Aorta (tissue), 5 donors: Measurements from ENCODE around the gene SLC5A6. TPM values are rescaled to one million over a fixed set of nuclear protein-coding genes. Genes with fewer than 3 reads are reported as not detected.

Experiments used
- ATAC-seq: fragments of 200-7000 bp; cut with Tn5 transposase; one replicate; pipeline ENCODE4 v1.9.1; 2022; ENCODE audit warnings: moderate library complexity; ENCODE audit not compliant: low FRiP score
- DNase-seq, 2 donors: peaks; one replicate each; pipeline ENCODE4 v3.0.0-alpha.2; 2020
- H3K27ac ChIP-seq, 2 donors: one replicate each; pipeline ENCODE4 v1.5.1; 2013; ENCODE audit warnings: low read length in 2 of 2, mild to moderate bottlenecking in 2 of 2, moderate library complexity in 2 of 2, control low read depth in 1 of 2, inconsistent platforms in 1 of 2, low read depth in 1 of 2
- H3K27me3 ChIP-seq, 2 donors: one replicate each; pipeline ENCODE4 v1.6.1; 2013; ENCODE audit warnings: control low read depth in 1 of 2, low read length in 1 of 2, mild to moderate bottlenecking in 1 of 2, moderate library complexity in 1 of 2; ENCODE audit not compliant: insufficient read depth in 2 of 2, control insufficient read depth in 1 of 2
- H3K36me3 ChIP-seq, 2 donors: one replicate each; pipeline ENCODE4 v1.6.1; 2013; ENCODE audit warnings: control low read depth in 1 of 2, low read length in 1 of 2, mild to moderate bottlenecking in 1 of 2; ENCODE audit not compliant: insufficient read depth in 2 of 2, control insufficient read depth in 1 of 2
- H3K4me1 ChIP-seq, 2 donors: one replicate each; pipeline ENCODE4 v1.6.1; 2013; ENCODE audit warnings: low read length in 2 of 2, control low read depth in 1 of 2, mild to moderate bottlenecking in 1 of 2, moderate library complexity in 1 of 2; ENCODE audit not compliant: insufficient read depth in 2 of 2, control insufficient read depth in 1 of 2
- H3K4me3 ChIP-seq, 2 donors: one replicate each; pipeline ENCODE4 v1.5.1; 2013; ENCODE audit warnings: low read length in 2 of 2, control low read depth in 1 of 2, mild to moderate bottlenecking in 1 of 2
- H3K9me3 ChIP-seq: one replicate; pipeline ENCODE4 v1.6.1; 2013; ENCODE audit warnings: mild to moderate bottlenecking, low read length; ENCODE audit not compliant: control insufficient read depth
- WGBS, 2 donors: extraction: QIAGEN DNeasy Blood & Tissue Kit; methylation state at CpG; one replicate each; pipeline ENCODE4 v1.1.7; 2013; 5-methylcytosine and 5-hydroxymethylcytosine counted together
- intact Hi-C, 2 donors: fragments of 100-400 bp; cut with DNase I; formaldehyde crosslinking; loops; one replicate each; pipeline versions ENCODE4 v1.14.2 to v1.15.0; 2022
- polyA plus RNA-seq, 2 donors: library from polyadenylated mRNA; stranded (reverse); fragments of 200-250 nt; gene quantifications; one replicate each; pipeline ENCODE4 v1.2.3, GENCODE V29; 2013
- total RNA-seq, 2 donors: library from RNA; stranded (reverse); fragmentation: NEBNext Ultra II Directional; extraction: Animal tissue kit (Norgen Biotek cat#: 25700); gene quantifications; one replicate each; pipeline ENCODE4 v1.2.1, GENCODE V29; 2021
- donor health status: healthy with polysubstance abuse.
- donor health status: Bipolar disorder and iron deficiency.
- donor health status: DM: no; HTN: no; CAD: no.
- donor health status: DM: no; HTN: no; CAD: no.
- donor health status: DM: yes; HTN: yes; CAD: no.

The SLC5A6 gene
- total and polyA plus RNA-seq, 4 donors, result 16.4 to 24.7 (median 19.6) TPM

DNA sequence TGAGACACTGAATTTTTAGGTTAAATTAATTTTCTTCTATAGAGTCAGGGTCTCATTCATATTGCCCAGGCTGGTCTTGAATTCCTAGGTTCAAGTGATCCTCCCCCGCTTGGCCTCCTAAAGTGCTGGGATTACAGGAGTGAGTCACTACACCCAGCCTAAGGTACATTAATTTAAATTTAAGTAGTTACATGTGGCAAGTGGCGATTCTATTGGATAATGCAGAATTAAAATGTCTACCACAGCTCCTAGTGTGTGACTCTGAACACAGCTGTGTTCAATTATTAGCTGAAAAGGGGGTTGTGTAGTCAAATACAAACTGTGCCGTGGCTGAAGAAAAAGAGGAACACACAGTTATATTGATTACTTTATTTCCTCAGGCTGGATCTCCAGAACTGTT lies 2.9 kb upstream of the SLC5A6 start:
- DNase-seq (no peak), ATAC-seq (no peak)
- intact Hi-C loops, result loop anchor here in 1 of 2 donors (5.0 kb wide), 1 partner anchor 83 kb away; the partner anchor contains the start of gene PREB
- H3K9me3 ChIP-seq, result no peaks in the 10 kb centered on the region
- no peak overlapping the region for H3K4me3 ChIP-seq
- WGBS, 2 donors, result 94 to 96% methylated on average over 3 of the region's 3 CpGs
- no peaks in the 10 kb centered on the region for H3K36me3 ChIP-seq
- H3K27ac ChIP-seq, result no peak overlapping the region
- H3K27me3 ChIP-seq, result no peaks in the 10 kb centered on the region
- no peaks in the 10 kb centered on the region for H3K4me1 ChIP-seq

DNA sequence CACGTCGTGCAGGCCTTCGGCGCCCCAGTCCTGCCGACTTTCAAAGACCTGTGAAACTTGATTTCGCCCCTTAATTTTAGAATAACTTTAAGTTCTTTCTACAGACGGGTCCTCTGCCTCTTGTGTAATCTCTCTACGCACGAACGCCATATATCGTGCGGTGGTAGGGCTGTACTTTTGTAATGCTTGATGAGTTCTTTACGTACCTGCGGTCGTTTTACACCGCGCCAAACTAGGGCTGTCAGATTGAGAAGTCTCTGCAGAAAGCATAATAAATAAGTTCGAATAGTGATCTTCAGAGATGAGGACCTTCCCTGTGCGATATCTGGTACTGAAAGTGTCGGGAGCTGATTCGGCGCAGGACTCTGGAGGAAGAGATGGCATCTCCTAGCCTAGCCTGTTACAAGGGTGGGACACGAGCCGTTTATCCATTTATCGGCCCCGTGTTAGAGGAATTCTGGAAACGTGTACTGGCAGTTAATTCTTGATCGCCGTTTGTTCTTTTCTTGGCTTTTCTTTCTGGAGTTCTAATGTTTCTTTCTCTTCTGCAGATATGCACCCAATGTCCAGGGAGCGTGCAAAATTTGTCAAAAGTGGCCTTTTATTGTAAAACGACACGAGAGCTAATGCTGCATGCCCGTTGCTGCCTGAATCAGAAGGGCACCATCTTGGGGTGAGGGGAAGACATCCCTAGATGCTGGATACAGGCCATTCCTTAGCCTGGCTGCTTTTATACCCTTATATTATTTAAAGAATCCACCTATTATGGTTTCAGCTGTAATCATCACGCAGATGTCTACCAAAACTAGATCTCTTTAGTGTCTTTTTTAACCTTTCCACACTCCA lies 781 bp upstream of the SLC5A6 start:
- 5 to 6% methylated on average over 34 of the region's 34 CpGs for WGBS, 2 donors
- peak; percentile 40 for ATAC-seq
- Histone ChIP-seq H3K27me3 (no peaks in the 10 kb centered on the region), H3K4me3 (peak overlapping the region; percentile 63 to 83), H3K36me3 (peaks cover 0 to 2% of the 10 kb centered on the region in 2 donors), H3K9me3 (no peaks in the 10 kb centered on the region), H3K27ac (peak overlapping the region; percentile 65 to 97), H3K4me1 (no peaks in the 10 kb centered on the region)
- intact Hi-C loops, result loop anchor here in 1 of 2 donors (5.0 kb wide), 1 partner anchor 81 kb away; the partner anchor contains the start of gene PREB
- no peak for DNase-seq

- Histone ChIP-seq H3K27me3 (no peaks in the 10 kb centered on the region), H3K27ac (no peak overlapping the region), H3K9me3 (no peaks in the 10 kb centered on the region), H3K4me1 (no peaks in the 10 kb centered on the region), H3K36me3 (peaks cover 2 to 3% of the 10 kb centered on the region in 2 donors), H3K4me3 (peak overlapping the region; percentile 63 to 66)
- ATAC-seq (peak; percentile 28), DNase-seq (no peak)
- intact Hi-C loops, result loop anchor here in 1 of 2 donors (5.0 kb wide), 1 partner anchor 79 kb away; the partner anchor contains the start of gene PREB
- WGBS, 2 donors, result 4% methylated on average over 44 to 48 of the region's 48 CpGs
These were observed 676 bp downstream of the SLC5A6 start for GRCh38 chr2:27211241-27211942.

GRCh38 chr2:27209621-27210401 lies 2.3 kb downstream of the SLC5A6 start:
- peaks cover 2 to 4% of the 10 kb centered on the region in 2 donors for H3K36me3 ChIP-seq
- no peaks in the 10 kb centered on the region for H3K4me1 ChIP-seq
- intact Hi-C loops, result loop anchor here in 1 of 2 donors (5.0 kb wide), 1 partner anchor 78 kb away; the partner anchor contains the start of gene PREB
- no peaks in the 10 kb centered on the region for H3K27me3 ChIP-seq
- ATAC-seq (no peak), DNase-seq (no peak)
- WGBS, 2 donors, result 92 to 94% methylated on average over 6 of the region's 6 CpGs
- no peaks in the 10 kb centered on the region for H3K9me3 ChIP-seq
- no peak overlapping the region for H3K27ac ChIP-seq
- no peak overlapping the region for H3K4me3 ChIP-seq

DNA sequence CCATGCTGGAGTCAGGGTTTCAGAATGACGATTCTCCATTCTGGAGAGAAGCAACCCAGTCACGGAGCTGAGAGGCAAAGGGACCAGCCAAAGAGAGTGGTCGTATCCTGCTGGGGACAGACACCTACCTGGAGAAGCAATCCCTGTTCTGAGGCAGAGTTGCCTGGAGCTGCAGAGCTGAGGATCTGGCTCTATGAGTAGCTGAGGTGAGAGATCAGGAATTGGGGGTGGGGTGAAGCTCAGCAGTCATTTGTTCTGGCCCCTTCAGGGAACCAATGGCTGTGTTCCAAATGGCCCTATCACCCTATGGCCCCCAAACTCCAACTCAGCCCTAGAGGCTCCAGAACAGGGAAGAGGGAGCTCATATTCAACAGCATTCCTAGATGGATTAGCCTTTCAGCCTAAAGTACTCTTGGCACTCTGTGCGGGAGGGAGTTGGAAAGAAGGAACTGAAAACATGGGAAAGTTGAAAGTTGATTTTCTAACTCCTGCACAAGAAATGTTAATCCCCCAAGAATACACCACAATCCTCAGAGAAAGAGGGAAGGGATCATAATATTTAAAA lies 3.5 kb downstream of the SLC5A6 start:
- Histone ChIP-seq H3K27me3 (no peaks in the 10 kb centered on the region), H3K4me1 (no peaks in the 10 kb centered on the region), H3K9me3 (no peaks in the 10 kb centered on the region), H3K27ac (no peak overlapping the region), H3K36me3 (peaks cover 2 to 4% of the 10 kb centered on the region in 2 donors), H3K4me3 (no peak overlapping the region)
- DNase-seq (no peak), ATAC-seq (no peak)
- intact Hi-C loops, result no loop called here
- 85 to 89% methylated on average over 4 of the region's 4 CpGs for WGBS, 2 donors

DNA sequence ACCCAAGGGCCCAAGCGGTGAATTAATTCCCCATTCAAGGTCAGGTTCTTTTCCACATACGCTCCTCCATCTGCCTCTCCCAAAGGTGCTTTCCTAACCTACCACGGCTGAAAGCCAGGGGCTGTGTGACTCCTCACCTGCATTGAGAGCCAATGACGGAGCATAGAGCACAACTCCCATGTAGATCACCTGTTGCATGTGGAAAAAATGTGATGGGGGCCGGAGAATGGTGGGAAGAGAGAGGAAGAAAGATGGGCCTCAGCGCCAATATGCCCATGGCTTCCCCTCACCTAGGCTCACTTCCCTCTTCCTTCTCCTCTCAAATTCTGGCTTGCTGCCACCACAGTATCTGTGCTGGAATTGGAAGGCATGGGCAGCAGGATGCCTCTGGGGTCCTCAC lies 5.7 kb downstream of the SLC5A6 start:
- Histone ChIP-seq H3K4me3 (no peak overlapping the region), H3K9me3 (no peaks in the 10 kb centered on the region), H3K27me3 (no peaks in the 10 kb centered on the region), H3K36me3 (peaks cover 2 to 6% of the 10 kb centered on the region in 2 donors), H3K27ac (no peak overlapping the region), H3K4me1 (no peaks in the 10 kb centered on the region)
- intact Hi-C loops, result no loop called here
- WGBS, 2 donors, result 95 to 96% methylated on average over 6 of the region's 6 CpGs
- DNase-seq (no peak), ATAC-seq (no peak)

DNA sequence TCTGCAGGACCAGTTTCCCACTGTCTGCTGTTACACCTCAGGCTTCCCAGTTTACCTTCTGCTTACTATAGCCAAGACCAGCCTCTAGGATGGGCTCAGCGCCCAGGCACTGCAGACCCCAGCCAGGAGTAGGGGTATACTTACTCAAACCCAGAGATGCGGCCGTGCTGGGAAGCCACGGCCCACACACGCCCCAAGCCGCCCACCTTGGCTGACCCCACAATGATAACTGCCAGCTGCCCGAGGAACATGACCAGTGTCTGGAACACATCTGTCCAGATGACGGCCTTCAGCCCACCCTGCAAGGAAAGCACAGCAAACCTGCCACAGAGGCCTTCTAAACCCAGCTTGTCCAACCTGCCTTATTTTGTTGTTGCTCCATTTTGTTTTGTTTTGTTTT lies 6.9 kb downstream of the SLC5A6 start:
- ATAC-seq (no peak), DNase-seq (no peak)
- WGBS, 2 donors, result 82 to 85% methylated on average over 8 of the region's 8 CpGs
- Histone ChIP-seq H3K27me3 (no peaks in the 10 kb centered on the region), H3K4me1 (no peaks in the 10 kb centered on the region), H3K4me3 (no peak overlapping the region), H3K27ac (no peak overlapping the region), H3K9me3 (no peaks in the 10 kb centered on the region), H3K36me3 (peaks cover 2 to 6% of the 10 kb centered on the region in 2 donors)
- intact Hi-C loops, result no loop called here

DNA sequence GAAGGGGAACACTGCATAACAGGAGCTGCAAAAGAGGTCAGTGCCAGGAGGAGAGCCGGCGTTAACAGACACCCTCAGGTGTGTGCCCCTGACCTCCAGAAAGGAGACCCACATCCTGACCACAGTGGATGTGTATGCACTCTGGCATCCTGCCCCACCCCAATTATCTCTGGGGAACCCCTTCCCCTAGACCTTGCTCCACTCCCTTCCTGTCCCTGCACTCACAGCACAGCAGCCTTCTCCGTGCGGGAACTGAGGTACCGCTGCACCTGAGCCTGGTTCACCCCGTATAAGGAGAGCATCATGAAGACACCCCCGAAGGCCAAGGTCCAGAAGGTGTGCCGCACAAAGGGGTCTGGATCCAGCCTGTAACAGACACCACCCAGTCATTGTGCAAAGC lies 7.5 kb downstream of the SLC5A6 start:
- WGBS, 2 donors, result 95 to 97% methylated on average over 8 of the region's 8 CpGs
- no peak overlapping the region for H3K4me3 ChIP-seq
- no peak overlapping the region for H3K27ac ChIP-seq
- DNase-seq (no peak), ATAC-seq (no peak)
- H3K27me3 ChIP-seq, result no peaks in the 10 kb centered on the region
- no peaks in the 10 kb centered on the region for H3K4me1 ChIP-seq
- H3K9me3 ChIP-seq, result no peaks in the 10 kb centered on the region
- intact Hi-C loops, result no loop called here
- H3K36me3 ChIP-seq, result peaks cover 2 to 6% of the 10 kb centered on the region in 2 donors
